ENCODE results near the gene ZDHHC22.

GRCh38 chr14:77131871-77132486 is 9.6 kb downstream of the ZDHHC22 start:
- no peak for TF ChIP-seq POLR2A (IDR thresholded peaks at IDR 0.05)
- TF ChIP-seq CTCF (IDR thresholded peaks at IDR 0.05) = no peak
- no peak for TF ChIP-seq POLR2AphosphoS5 (IDR thresholded peaks at IDR 0.05)
